HPDE6-E6E7 (cell line): ENCODE measurements around the gene ENDOV.

Experiments used
- DNase-seq: peaks from one replicate; pipeline ENCODE4 v3.0.0; 2011; ENCODE audit warnings: missing footprints; ENCODE audit errors: extremely low spot score

Gene ENDOV

DNA sequence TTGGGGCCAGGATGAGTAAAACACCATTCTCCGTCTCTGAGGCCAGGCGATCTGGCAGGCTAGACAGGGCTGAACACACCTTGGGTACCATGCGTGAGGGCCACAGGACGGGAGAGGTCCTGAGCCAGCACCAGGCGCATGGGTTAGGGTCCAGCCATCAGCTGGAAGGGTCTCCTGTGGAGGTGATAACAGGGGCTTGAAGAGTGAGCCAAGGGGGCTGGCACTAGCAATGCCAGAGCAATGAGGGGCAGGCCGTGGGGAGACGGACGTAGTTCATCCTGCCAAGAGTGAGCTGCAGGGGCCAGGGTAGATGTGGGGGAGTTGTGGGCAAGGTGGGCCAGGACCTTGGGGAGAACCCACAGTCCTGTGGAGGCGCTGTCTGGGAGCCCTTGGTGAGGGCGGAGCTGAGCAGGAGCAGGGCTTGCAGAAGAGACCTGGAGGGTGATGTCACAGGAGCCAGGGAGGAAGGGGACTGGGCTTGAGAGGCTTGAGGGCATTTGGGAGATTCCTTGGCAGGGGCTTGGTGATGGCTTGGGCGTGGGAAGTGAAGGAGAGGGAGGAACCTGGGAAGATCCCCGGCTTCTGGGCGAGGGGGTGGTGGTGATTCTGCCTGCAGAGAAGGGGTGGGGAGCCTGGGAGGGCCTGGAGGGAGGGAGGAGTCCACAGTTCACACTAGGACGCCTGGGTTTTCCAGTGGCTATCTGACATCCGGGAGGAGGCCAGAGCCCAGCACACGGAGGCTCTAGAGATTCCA is 67.8 kb downstream of the ENDOV start:
- DNase-seq, result no peak

- no peak for DNase-seq
Observed at GRCh38 chr17:80485846-80486245, 70.9 kb downstream of the ENDOV start.

- no peak for DNase-seq
Observed at GRCh38 chr17:80486692-80487091, 71.7 kb downstream of the ENDOV start.

- DNase-seq, result no peak
Observed at GRCh38 chr17:80487511-80487910, 72.5 kb downstream of the ENDOV start.
